ENCODE results near the gene TMEM225B.
"Not testable (repeated sequence)": the region's sequence is repeated elsewhere in the genome, so short reads cannot be mapped to it uniquely, and the experiment has no call there.

Gene TMEM225B

GRCh38 chr7:99648843-99649242 is 50.8 kb downstream of the TMEM225B start:
- DNase-seq (ENCODE audit: extremely low read depth, insufficient read length), result no peak
- TF ChIP-seq CTCF (IDR thresholded peaks at IDR 0.05; ENCODE audit: insufficient read depth, low read length, poor library complexity, severe bottlenecking), result no peak
- Histone ChIP-seq H3K4me3 (replicated peaks; ENCODE audit: low read depth, low read length) (no peak overlapping the region), H3K27me3 (replicated peaks; ENCODE audit: control insufficient read depth, insufficient read depth, low read length) (no peaks in the 10 kb centered on the region), H3K36me3 (ENCODE audit: control insufficient read depth, insufficient read depth, low read length) (no peaks in the 10 kb centered on the region; the same call in 1 of the 2 replicates)

- DNase-seq (ENCODE audit: extremely low read depth, insufficient read length), result no peak
- Histone ChIP-seq H3K27me3 (replicated peaks; ENCODE audit: control insufficient read depth, insufficient read depth, low read length) (no peaks in the 10 kb centered on the region), H3K4me3 (replicated peaks; ENCODE audit: low read depth, low read length) (no peak overlapping the region), H3K36me3 (ENCODE audit: control insufficient read depth, insufficient read depth, low read length) (no peaks in the 10 kb centered on the region)
- TF ChIP-seq CTCF (IDR thresholded peaks at IDR 0.05; ENCODE audit: insufficient read depth, low read length, poor library complexity, severe bottlenecking), result no peak
Measured at GRCh38 chr7:99651290-99651689, 53.2 kb downstream of the TMEM225B start.

- no peaks in the 10 kb centered on the region for H3K27me3 ChIP-seq (replicated peaks; ENCODE audit: control insufficient read depth, insufficient read depth, low read length)
- no peak for DNase-seq (ENCODE audit: extremely low read depth, insufficient read length)
- no peak overlapping the region for H3K4me3 ChIP-seq (replicated peaks; ENCODE audit: low read depth, low read length)
- no peaks in the 10 kb centered on the region for H3K36me3 ChIP-seq (ENCODE audit: control insufficient read depth, insufficient read depth, low read length)
- no peak for TF ChIP-seq CTCF (IDR thresholded peaks at IDR 0.05; ENCODE audit: insufficient read depth, low read length, poor library complexity, severe bottlenecking)
Measured at GRCh38 chr7:99652671-99653070, 54.6 kb downstream of the TMEM225B start.

- not testable (repeated sequence) for H3K36me3 ChIP-seq (ENCODE audit: control insufficient read depth, insufficient read depth, low read length); H3K4me3 ChIP-seq (replicated peaks; ENCODE audit: low read depth, low read length); H3K27me3 ChIP-seq (replicated peaks; ENCODE audit: control insufficient read depth, insufficient read depth, low read length); DNase-seq (ENCODE audit: extremely low read depth, insufficient read length)
Measured at GRCh38 chr7:99653269-99653668, 55.2 kb downstream of the TMEM225B start.

GRCh38 chr7:99653754-99654153 is 55.7 kb downstream of the TMEM225B start:
- H3K36me3 ChIP-seq (ENCODE audit: control insufficient read depth, insufficient read depth, low read length), result no peaks in the 10 kb centered on the region
- no peak overlapping the region for H3K4me3 ChIP-seq (replicated peaks; ENCODE audit: low read depth, low read length)
- DNase-seq (ENCODE audit: extremely low read depth, insufficient read length), result no peak
- TF ChIP-seq CTCF (IDR thresholded peaks at IDR 0.05; ENCODE audit: insufficient read depth, low read length, poor library complexity, severe bottlenecking), result no peak
- H3K27me3 ChIP-seq (replicated peaks; ENCODE audit: control insufficient read depth, insufficient read depth, low read length), result no peaks in the 10 kb centered on the region

- H3K4me3 ChIP-seq (replicated peaks; ENCODE audit: low read depth, low read length); H3K36me3 ChIP-seq (ENCODE audit: control insufficient read depth, insufficient read depth, low read length); DNase-seq (ENCODE audit: extremely low read depth, insufficient read length); H3K27me3 ChIP-seq (replicated peaks; ENCODE audit: control insufficient read depth, insufficient read depth, low read length): not testable (repeated sequence)
Measured at GRCh38 chr7:99654626-99655025, 56.6 kb downstream of the TMEM225B start.

GRCh38 chr7:99657879-99658278 is 59.8 kb downstream of the TMEM225B start:
- not testable (repeated sequence) for H3K27me3 ChIP-seq (replicated peaks; ENCODE audit: control insufficient read depth, insufficient read depth, low read length); H3K36me3 ChIP-seq (ENCODE audit: control insufficient read depth, insufficient read depth, low read length); DNase-seq (ENCODE audit: extremely low read depth, insufficient read length); H3K4me3 ChIP-seq (replicated peaks; ENCODE audit: low read depth, low read length)
